K562 (cell line): ENCODE results near the gene PALM3. TPM values are rescaled to one million over a fixed set of nuclear protein-coding genes. Genes with fewer than 3 reads are reported as not detected.

Experiments used
- C11orf30 ChIP-seq: fragments of 450-650 bp; IDR thresholded peaks from 2 replicates; pipeline ENCODE4 v1.6.1; 2016; ENCODE audit warnings: low read depth, mild to moderate bottlenecking
- DPF2 ChIP-seq: fragments of 450-650 bp; IDR thresholded peaks from 2 replicates; pipeline ENCODE4 v1.6.1; 2016
- NFRKB ChIP-seq: fragments of 450-650 bp; IDR thresholded peaks from 2 replicates; pipeline ENCODE4 v1.6.1; 2016; ENCODE audit warnings: low read depth
- ZKSCAN3 ChIP-seq: fragments of 250-450 bp; sonication (Bioruptor Pico); IDR thresholded peaks from 2 replicates; pipeline ENCODE4 v1.4.0; 2020
- polyA plus RNA-seq, 8 experiments: library from polyadenylated mRNA; depleted of rRNA in 4 of 8; stranded (reverse) in 5 of 8; unstranded in 3 of 8; fragments of >200 nt; fragmentation: Nextera tagmentation in 2 of 8; fragmentation: Illumina TruSeq in 1 of 8; extraction: Ambion mirVana in 2 of 8; extraction: Trizol in 1 of 8; gene quantifications; 2 replicates each; pipeline versions ENCODE4 v1.2.1 to v1.2.3, GENCODE V29; 2011 to 2014; ENCODE audit warnings: inconsistent platforms in 1 of 8, missing spikeins in 1 of 8
- total RNA-seq, 7 experiments: library from RNA; depleted of rRNA in 6 of 7; stranded (reverse); fragments of >200 nt in 6 of 7; fragmentation: Illumina TruSeq in 2 of 7; extraction: Trizol in 2 of 7; gene quantifications; 2 replicates each; pipeline versions ENCODE4 v1.2.1 to v1.2.3, GENCODE V29; 2011 to 2021; ENCODE audit warnings: low replicate concordance in 1 of 7
- TF ChIP-seq, protein P1 (sequence below), 2 experiments: fragments of 450-650 bp in 1 of 2; sonication (generic) in 1 of 2; formaldehyde crosslinking in 1 of 2; IDR thresholded peaks; 2 replicates each; pipeline versions ENCODE4 v1.7.1 to v1.9.0; 2016 to 2022; ENCODE audit warnings: inconsistent platforms in 1 of 2, mild to moderate bottlenecking in 1 of 2, missing genetic modification reagents in 1 of 2
- TF ChIP-seq, protein P2 (sequence below), 2 experiments: IDR thresholded peaks in 1 of 2; conservative IDR thresholded peaks in 1 of 2; 2 replicates each; pipeline ENCODE4 v1.6.1; 2016; ENCODE audit warnings: low read depth in 2 of 2, mild to moderate bottlenecking in 1 of 2, missing compliant biosample characterization in 1 of 2, missing genetic modification characterization in 1 of 2, moderate library complexity in 1 of 2
- TF ChIP-seq, protein P3 (sequence below), 2 experiments: fragments of 450-650 bp; conservative IDR thresholded peaks; 2 replicates each; pipeline ENCODE4 v1.6.1; 2017; ENCODE audit warnings: mild to moderate bottlenecking in 2 of 2, moderate library complexity in 2 of 2
- TF ChIP-seq, protein P4 (sequence below): fragments of 450-650 bp; conservative IDR thresholded peaks from 2 replicates; pipeline ENCODE4 v1.6.1; 2016; ENCODE audit warnings: missing genetic modification characterization, low read depth, mild to moderate bottlenecking, missing compliant biosample characterization, moderate library complexity

PALM3 gene
- total and polyA plus RNA-seq, 9 of the 15 experiments (the other 6 are each of a cell fraction or from before 2014, with no cell fraction given) = 0.07 to 9.3 (median 3.3) TPM

DNA sequence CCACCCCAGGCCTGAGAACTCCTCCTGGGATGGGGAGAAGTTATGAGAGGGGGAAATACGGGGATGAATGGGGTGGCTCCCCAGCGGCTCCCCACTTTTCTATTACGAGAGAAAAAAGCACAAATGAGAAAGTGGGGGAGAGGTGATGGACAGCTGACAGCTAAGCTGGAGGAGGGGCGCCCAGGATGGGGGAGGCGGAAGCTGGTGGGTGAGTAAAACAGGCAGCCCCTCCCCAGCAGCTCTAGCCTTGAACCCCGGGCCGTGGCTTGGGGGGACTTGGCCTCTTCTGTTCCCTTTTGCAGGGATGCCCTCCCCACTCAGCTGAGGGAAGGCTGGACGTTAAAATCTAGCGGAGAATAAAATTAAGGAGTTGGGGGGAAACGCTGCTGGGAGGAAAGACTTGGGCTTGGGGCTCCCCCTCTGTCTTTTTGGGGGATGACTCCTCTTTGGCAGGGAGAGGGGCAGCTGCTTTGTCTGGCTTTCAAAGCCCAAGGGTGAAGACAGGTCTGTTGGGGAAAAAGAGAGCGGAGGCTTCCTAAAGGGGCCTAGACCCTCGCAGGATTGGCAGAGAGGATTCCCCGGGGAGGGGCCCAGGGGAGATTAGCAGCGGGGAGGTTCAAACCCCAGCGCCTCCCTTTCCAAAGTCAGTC, 30.1 kb upstream of the PALM3 start (continued):
- TF ChIP-seq, protein P1, sequence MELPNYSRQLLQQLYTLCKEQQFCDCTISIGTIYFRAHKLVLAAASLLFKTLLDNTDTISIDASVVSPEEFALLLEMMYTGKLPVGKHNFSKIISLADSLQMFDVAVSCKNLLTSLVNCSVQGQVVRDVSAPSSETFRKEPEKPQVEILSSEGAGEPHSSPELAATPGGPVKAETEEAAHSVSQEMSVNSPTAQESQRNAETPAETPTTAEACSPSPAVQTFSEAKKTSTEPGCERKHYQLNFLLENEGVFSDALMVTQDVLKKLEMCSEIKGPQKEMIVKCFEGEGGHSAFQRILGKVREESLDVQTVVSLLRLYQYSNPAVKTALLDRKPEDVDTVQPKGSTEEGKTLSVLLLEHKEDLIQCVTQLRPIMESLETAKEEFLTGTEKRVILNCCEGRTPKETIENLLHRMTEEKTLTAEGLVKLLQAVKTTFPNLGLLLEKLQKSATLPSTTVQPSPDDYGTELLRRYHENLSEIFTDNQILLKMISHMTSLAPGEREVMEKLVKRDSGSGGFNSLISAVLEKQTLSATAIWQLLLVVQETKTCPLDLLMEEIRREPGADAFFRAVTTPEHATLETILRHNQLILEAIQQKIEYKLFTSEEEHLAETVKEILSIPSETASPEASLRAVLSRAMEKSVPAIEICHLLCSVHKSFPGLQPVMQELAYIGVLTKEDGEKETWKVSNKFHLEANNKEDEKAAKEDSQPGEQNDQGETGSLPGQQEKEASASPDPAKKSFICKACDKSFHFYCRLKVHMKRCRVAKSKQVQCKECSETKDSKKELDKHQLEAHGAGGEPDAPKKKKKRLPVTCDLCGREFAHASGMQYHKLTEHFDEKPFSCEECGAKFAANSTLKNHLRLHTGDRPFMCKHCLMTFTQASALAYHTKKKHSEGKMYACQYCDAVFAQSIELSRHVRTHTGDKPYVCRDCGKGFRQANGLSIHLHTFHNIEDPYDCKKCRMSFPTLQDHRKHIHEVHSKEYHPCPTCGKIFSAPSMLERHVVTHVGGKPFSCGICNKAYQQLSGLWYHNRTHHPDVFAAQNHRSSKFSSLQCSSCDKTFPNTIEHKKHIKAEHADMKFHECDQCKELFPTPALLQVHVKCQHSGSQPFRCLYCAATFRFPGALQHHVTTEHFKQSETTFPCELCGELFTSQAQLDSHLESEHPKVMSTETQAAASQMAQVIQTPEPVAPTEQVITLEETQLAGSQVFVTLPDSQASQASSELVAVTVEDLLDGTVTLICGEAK (IDR thresholded peaks at IDR 0.05) = no peak
- TF ChIP-seq, protein P1 (CRISPR knock-in tag; IDR thresholded peaks at IDR 0.05) = no peak; the same call in 1 of the 2 replicates
- TF ChIP-seq C11orf30 = no peak
- TF ChIP-seq, protein P2, sequence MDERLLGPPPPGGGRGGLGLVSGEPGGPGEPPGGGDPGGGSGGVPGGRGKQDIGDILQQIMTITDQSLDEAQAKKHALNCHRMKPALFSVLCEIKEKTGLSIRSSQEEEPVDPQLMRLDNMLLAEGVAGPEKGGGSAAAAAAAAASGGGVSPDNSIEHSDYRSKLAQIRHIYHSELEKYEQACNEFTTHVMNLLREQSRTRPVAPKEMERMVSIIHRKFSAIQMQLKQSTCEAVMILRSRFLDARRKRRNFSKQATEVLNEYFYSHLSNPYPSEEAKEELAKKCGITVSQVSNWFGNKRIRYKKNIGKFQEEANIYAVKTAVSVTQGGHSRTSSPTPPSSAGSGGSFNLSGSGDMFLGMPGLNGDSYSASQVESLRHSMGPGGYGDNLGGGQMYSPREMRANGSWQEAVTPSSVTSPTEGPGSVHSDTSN (CRISPR knock-in tag; IDR thresholded peaks at IDR 0.05; ENCODE audit: low read depth) = 0 out of 2 replicates have a peak, but pooled peaks have one; percentile 21
- TF ChIP-seq, protein P2 (tag; conservative IDR thresholded peaks at IDR 0.05; ENCODE audit: low read depth) = peak; percentile 79
- TF ChIP-seq DPF2 = peak; percentile 52; the same call in 1 of the 2 replicates
- no peak for TF ChIP-seq NFRKB
- TF ChIP-seq, protein P3, sequence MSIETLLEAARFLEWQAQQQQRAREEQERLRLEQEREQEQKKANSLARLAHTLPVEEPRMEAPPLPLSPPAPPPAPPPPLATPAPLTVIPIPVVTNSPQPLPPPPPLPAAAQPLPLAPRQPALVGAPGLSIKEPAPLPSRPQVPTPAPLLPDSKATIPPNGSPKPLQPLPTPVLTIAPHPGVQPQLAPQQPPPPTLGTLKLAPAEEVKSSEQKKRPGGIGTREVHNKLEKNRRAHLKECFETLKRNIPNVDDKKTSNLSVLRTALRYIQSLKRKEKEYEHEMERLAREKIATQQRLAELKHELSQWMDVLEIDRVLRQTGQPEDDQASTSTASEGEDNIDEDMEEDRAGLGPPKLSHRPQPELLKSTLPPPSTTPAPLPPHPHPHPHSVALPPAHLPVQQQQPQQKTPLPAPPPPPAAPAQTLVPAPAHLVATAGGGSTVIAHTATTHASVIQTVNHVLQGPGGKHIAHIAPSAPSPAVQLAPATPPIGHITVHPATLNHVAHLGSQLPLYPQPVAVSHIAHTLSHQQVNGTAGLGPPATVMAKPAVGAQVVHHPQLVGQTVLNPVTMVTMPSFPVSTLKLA (conservative IDR thresholded peaks at IDR 0.05) = peak in 1 of 2 experiments; percentile 63; a peak in 2 of 4 replicates
- TF ChIP-seq ZKSCAN3 (CRISPR knock-in tag) = no peak
- TF ChIP-seq, protein P4, sequence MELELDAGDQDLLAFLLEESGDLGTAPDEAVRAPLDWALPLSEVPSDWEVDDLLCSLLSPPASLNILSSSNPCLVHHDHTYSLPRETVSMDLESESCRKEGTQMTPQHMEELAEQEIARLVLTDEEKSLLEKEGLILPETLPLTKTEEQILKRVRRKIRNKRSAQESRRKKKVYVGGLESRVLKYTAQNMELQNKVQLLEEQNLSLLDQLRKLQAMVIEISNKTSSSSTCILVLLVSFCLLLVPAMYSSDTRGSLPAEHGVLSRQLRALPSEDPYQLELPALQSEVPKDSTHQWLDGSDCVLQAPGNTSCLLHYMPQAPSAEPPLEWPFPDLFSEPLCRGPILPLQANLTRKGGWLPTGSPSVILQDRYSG (tag) = no peak
